ENCODE measurements around the gene LYRM7. TPM values are rescaled to one million over a fixed set of nuclear protein-coding genes. Genes with fewer than 3 reads are reported as not detected.
A peak's percentile ranks its signal among the peaks of the same experiment; 100 is the strongest.

LYRM7 gene
- total and polyA plus RNA-seq, 5 donors from 2014 or later: 4.3 to 6.5 (median 5.1) TPM

GRCh38 chr5:131196331-131196730, 25.6 kb downstream of the LYRM7 start:
- H3K27ac Mint-ChIP-seq: peak overlapping the region in 1 of 3 donors; percentile 11
- H3K27me3 Mint-ChIP-seq: no peaks in the 10 kb centered on the region

GRCh38 chr5:131198625-131199024, 27.9 kb downstream of the LYRM7 start:
- Mint-ChIP-seq H3K36me3 (peaks cover 24% of the 10 kb centered on the region), H3K27me3 (no peaks in the 10 kb centered on the region), H3K9me3 (no peaks in the 10 kb centered on the region), H3K4me3 (no peak overlapping the region), H3K4me1 (peaks cover 0 to 9% (median 6%) of the 10 kb centered on the region in 4 donors), H3K27ac (no peak overlapping the region)
- DNase-seq (no peak), ATAC-seq (ENCODE audit: low read depth in 2 of 2) (no peak)
- Histone ChIP-seq H3K4me3 (ENCODE audit: low read depth, low read length) (no peak overlapping the region), H3K27me3 (ENCODE audit: control insufficient read depth, insufficient read depth, low read length) (no peaks in the 10 kb centered on the region), H3K27ac (ENCODE audit: insufficient read depth, low read length, poor library complexity, severe bottlenecking) (no peak overlapping the region), H3K9me3 (ENCODE audit: control insufficient read depth in 2 of 2, low read length in 2 of 2) (no peaks in the 10 kb centered on the region), H3K36me3 (ENCODE audit: control insufficient read depth, insufficient read depth, low read length) (no peaks in the 10 kb centered on the region), H3K4me1 (ENCODE audit: control insufficient read depth, insufficient read depth, low read length, poor library complexity, severe bottlenecking) (no peaks in the 10 kb centered on the region)

More at GRCh38 chr5:131196331-131196730, 25.6 kb downstream of the LYRM7 start:
- H3K4me3 ChIP-seq (ENCODE audit: low read depth, low read length): no peak overlapping the region
- ATAC-seq (ENCODE audit: low read depth in 2 of 2) (no peak), DNase-seq (no peak)
- peaks cover 4 to 13% (median 7%) of the 10 kb centered on the region in 4 donors for H3K4me1 Mint-ChIP-seq
- no peaks in the 10 kb centered on the region for H3K27me3 ChIP-seq (ENCODE audit: control insufficient read depth, insufficient read depth, low read length)
- H3K9me3 Mint-ChIP-seq: no peaks in the 10 kb centered on the region
- H3K36me3 Mint-ChIP-seq: peaks cover 23% of the 10 kb centered on the region
- H3K9me3 ChIP-seq (ENCODE audit: control insufficient read depth in 2 of 2, low read length in 2 of 2): no peaks in the 10 kb centered on the region
- H3K4me3 Mint-ChIP-seq: no peak overlapping the region
- H3K4me1 ChIP-seq (ENCODE audit: control insufficient read depth, insufficient read depth, low read length, poor library complexity, severe bottlenecking): no peaks in the 10 kb centered on the region
- no peak overlapping the region for H3K27ac ChIP-seq (ENCODE audit: insufficient read depth, low read length, poor library complexity, severe bottlenecking)
- no peaks in the 10 kb centered on the region for H3K36me3 ChIP-seq (ENCODE audit: control insufficient read depth, insufficient read depth, low read length)

DNA sequence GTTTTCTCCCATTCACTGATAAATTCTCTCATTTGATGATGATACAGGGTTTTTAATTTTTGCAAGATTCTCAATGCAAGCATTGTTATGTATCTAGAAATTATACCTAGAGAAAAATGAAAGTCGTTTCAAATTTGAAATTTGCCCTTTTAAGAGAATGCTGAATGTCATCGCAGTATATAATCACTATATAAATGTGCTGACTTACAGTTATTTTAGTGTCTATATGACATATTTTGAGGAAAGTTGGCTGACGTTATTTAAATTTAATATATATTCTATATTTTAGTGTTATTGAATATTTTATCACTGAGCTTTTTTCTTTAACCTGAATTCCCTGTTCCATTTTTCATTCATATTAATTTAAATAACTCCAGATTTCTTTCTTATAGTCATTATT, 29.8 kb downstream of the LYRM7 start:
- peaks cover 21% of the 10 kb centered on the region for H3K36me3 Mint-ChIP-seq
- H3K4me3 Mint-ChIP-seq: no peak overlapping the region
- ATAC-seq (ENCODE audit: low read depth in 2 of 2): no peak
- Histone ChIP-seq H3K36me3 (ENCODE audit: control insufficient read depth, insufficient read depth, low read length) (no peaks in the 10 kb centered on the region), H3K27ac (ENCODE audit: insufficient read depth, low read length, poor library complexity, severe bottlenecking) (no peak overlapping the region), H3K27me3 (ENCODE audit: control insufficient read depth, insufficient read depth, low read length) (no peaks in the 10 kb centered on the region), H3K9me3 (ENCODE audit: control insufficient read depth in 2 of 2, low read length in 2 of 2) (no peaks in the 10 kb centered on the region), H3K4me3 (ENCODE audit: low read depth, low read length) (no peak overlapping the region), H3K4me1 (ENCODE audit: control insufficient read depth, insufficient read depth, low read length, poor library complexity, severe bottlenecking) (no peaks in the 10 kb centered on the region)
- peaks cover under 1 to 5% (median 2%) of the 10 kb centered on the region in 4 donors for H3K4me1 Mint-ChIP-seq
- DNase-seq: no peak
- H3K9me3 Mint-ChIP-seq: no peaks in the 10 kb centered on the region
- no peak overlapping the region for H3K27ac Mint-ChIP-seq
- no peaks in the 10 kb centered on the region for H3K27me3 Mint-ChIP-seq

GRCh38 chr5:131204964-131205363, 34.2 kb downstream of the LYRM7 start:
- no peaks in the 10 kb centered on the region for H3K9me3 Mint-ChIP-seq

DNA sequence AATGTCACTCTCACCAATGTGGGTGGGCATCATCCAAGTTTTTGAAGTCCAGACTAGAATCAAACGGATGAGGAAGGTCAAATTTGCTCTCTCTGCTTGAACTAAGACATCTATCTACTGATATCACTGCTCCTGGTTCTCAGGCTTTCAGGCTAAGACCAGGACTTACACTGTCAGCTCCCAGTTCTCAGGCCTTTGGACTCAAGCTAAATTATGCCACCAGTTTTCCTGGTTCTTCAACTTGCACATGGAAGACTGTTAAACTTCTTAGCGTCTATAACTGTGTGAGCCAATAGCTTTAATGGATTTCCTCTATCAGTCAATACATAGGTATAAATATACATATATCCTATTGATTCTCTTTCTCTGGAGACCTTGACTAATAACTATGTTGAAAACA, 35.3 kb downstream of the LYRM7 start:
- Histone ChIP-seq H3K27me3 (ENCODE audit: control insufficient read depth, insufficient read depth, low read length) (no peaks in the 10 kb centered on the region), H3K36me3 (ENCODE audit: control insufficient read depth, insufficient read depth, low read length) (no peaks in the 10 kb centered on the region), H3K9me3 (ENCODE audit: control insufficient read depth in 2 of 2, low read length in 2 of 2) (no peaks in the 10 kb centered on the region), H3K27ac (ENCODE audit: insufficient read depth, low read length, poor library complexity, severe bottlenecking) (no peak overlapping the region), H3K4me1 (ENCODE audit: control insufficient read depth, insufficient read depth, low read length, poor library complexity, severe bottlenecking) (peaks cover 28% of the 10 kb centered on the region), H3K4me3 (ENCODE audit: low read depth, low read length) (no peak overlapping the region)
- Mint-ChIP-seq H3K36me3 (peaks cover 6% of the 10 kb centered on the region), H3K27ac (peak overlapping the region in 1 of 3 donors; percentile 1), H3K9me3 (no peaks in the 10 kb centered on the region), H3K4me3 (no peak overlapping the region), H3K4me1 (peaks cover 24 to 36% (median 26%) of the 10 kb centered on the region in 4 donors), H3K27me3 (no peaks in the 10 kb centered on the region)
- ATAC-seq (ENCODE audit: low read depth in 2 of 2) (no peak), DNase-seq (no peak)

More at GRCh38 chr5:131204964-131205363, 34.2 kb downstream of the LYRM7 start:
- H3K27ac Mint-ChIP-seq: no peak overlapping the region
- no peak overlapping the region for H3K4me3 Mint-ChIP-seq
- DNase-seq (no peak), ATAC-seq (ENCODE audit: low read depth in 2 of 2) (no peak)
- H3K36me3 Mint-ChIP-seq: peaks cover 11% of the 10 kb centered on the region
- Histone ChIP-seq H3K4me3 (ENCODE audit: low read depth, low read length) (no peak overlapping the region), H3K27ac (ENCODE audit: insufficient read depth, low read length, poor library complexity, severe bottlenecking) (no peak overlapping the region), H3K9me3 (ENCODE audit: control insufficient read depth in 2 of 2, low read length in 2 of 2) (no peaks in the 10 kb centered on the region), H3K36me3 (ENCODE audit: control insufficient read depth, insufficient read depth, low read length) (no peaks in the 10 kb centered on the region), H3K4me1 (ENCODE audit: control insufficient read depth, insufficient read depth, low read length, poor library complexity, severe bottlenecking) (peaks cover 17% of the 10 kb centered on the region), H3K27me3 (ENCODE audit: control insufficient read depth, insufficient read depth, low read length) (no peaks in the 10 kb centered on the region)
- peaks cover 17 to 25% (median 19%) of the 10 kb centered on the region in 4 donors for H3K4me1 Mint-ChIP-seq
- no peaks in the 10 kb centered on the region for H3K27me3 Mint-ChIP-seq

DNA sequence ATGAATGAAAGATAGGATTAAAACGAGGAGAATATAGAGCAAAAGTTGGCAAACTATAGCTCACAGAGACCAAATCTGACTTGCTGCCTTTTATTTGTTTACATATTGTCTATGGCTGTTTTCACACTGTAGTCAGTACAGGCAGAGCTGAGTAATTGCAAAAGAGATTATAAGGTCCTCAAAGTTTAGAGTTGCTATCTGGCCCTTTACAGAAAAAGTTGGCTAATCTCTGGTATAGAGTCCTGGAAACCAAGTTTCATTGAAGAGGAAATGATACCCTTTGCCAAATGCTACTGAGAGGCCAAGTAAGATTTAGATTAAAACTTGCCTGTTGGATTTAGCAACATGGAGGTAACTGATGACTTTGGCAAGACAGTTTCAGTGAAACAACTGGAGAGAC, 36.0 kb downstream of the LYRM7 start:
- Mint-ChIP-seq H3K4me1 (peaks cover 24 to 41% (median 28%) of the 10 kb centered on the region in 4 donors), H3K27me3 (no peaks in the 10 kb centered on the region), H3K4me3 (no peak overlapping the region), H3K36me3 (peaks cover 6% of the 10 kb centered on the region), H3K27ac (peak overlapping the region in 2 of 3 donors; percentile 1 to 11), H3K9me3 (no peaks in the 10 kb centered on the region)
- no peak overlapping the region for H3K27ac ChIP-seq (ENCODE audit: insufficient read depth, low read length, poor library complexity, severe bottlenecking)
- no peak overlapping the region for H3K4me3 ChIP-seq (ENCODE audit: low read depth, low read length)
- DNase-seq: no peak
- no peaks in the 10 kb centered on the region for H3K36me3 ChIP-seq (ENCODE audit: control insufficient read depth, insufficient read depth, low read length)
- H3K27me3 ChIP-seq (ENCODE audit: control insufficient read depth, insufficient read depth, low read length): no peaks in the 10 kb centered on the region
- no peaks in the 10 kb centered on the region for H3K9me3 ChIP-seq (ENCODE audit: control insufficient read depth in 2 of 2, low read length in 2 of 2)
- peaks cover 28% of the 10 kb centered on the region for H3K4me1 ChIP-seq (ENCODE audit: control insufficient read depth, insufficient read depth, low read length, poor library complexity, severe bottlenecking)
- no peak for ATAC-seq (ENCODE audit: low read depth in 2 of 2)

DNA sequence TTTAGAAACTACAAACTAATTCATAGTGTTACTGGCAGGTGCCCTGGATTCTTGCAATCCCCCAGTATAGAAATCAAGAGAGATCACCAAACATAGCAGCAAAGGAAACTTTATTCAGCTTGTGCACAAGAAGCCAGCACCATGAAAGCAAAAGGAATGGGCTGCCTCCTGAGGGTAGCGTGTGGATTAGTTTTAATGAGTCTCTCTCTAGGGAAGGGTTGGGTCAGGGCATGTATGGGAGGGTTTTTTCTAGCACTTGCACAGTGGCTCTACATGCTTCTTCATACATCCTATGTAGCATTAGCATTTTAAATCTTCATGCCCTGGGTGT, 38.4 kb downstream of the LYRM7 start:
- H3K9me3 Mint-ChIP-seq: no peaks in the 10 kb centered on the region
- DNase-seq (no peak), ATAC-seq (ENCODE audit: low read depth in 2 of 2) (no peak)
- peak overlapping the region; percentile 56 to 86 (median 66) for H3K4me3 Mint-ChIP-seq
- peak overlapping the region; percentile 81 to 95 (median 88) for H3K27ac Mint-ChIP-seq
- H3K27ac ChIP-seq (ENCODE audit: insufficient read depth, low read length, poor library complexity, severe bottlenecking): peak overlapping the region; percentile 86
- H3K4me1 ChIP-seq (ENCODE audit: control insufficient read depth, insufficient read depth, low read length, poor library complexity, severe bottlenecking): peaks cover 28% of the 10 kb centered on the region
- H3K9me3 ChIP-seq (ENCODE audit: control insufficient read depth in 2 of 2, low read length in 2 of 2): no peaks in the 10 kb centered on the region
- H3K27me3 ChIP-seq (ENCODE audit: control insufficient read depth, insufficient read depth, low read length): no peaks in the 10 kb centered on the region
- H3K36me3 ChIP-seq (ENCODE audit: control insufficient read depth, insufficient read depth, low read length): no peaks in the 10 kb centered on the region
- no peaks in the 10 kb centered on the region for H3K36me3 Mint-ChIP-seq
- H3K27me3 Mint-ChIP-seq: no peaks in the 10 kb centered on the region
- H3K4me3 ChIP-seq (ENCODE audit: low read depth, low read length): peak overlapping the region; percentile 80
- H3K4me1 Mint-ChIP-seq: peaks cover 26 to 49% (median 34%) of the 10 kb centered on the region in 4 donors

- Histone ChIP-seq H3K36me3 (ENCODE audit: control insufficient read depth, insufficient read depth, low read length) (no peaks in the 10 kb centered on the region), H3K4me3 (ENCODE audit: low read depth, low read length) (peak overlapping the region; percentile 80), H3K9me3 (ENCODE audit: control insufficient read depth in 2 of 2, low read length in 2 of 2) (no peaks in the 10 kb centered on the region), H3K27ac (ENCODE audit: insufficient read depth, low read length, poor library complexity, severe bottlenecking) (peak overlapping the region; percentile 86), H3K27me3 (ENCODE audit: control insufficient read depth, insufficient read depth, low read length) (no peaks in the 10 kb centered on the region), H3K4me1 (ENCODE audit: control insufficient read depth, insufficient read depth, low read length, poor library complexity, severe bottlenecking) (peaks cover 28% of the 10 kb centered on the region)
- H3K27ac Mint-ChIP-seq: peak overlapping the region; percentile 81 to 95 (median 88)
- DNase-seq (peak; percentile 32 to 80 (median 70)), ATAC-seq (ENCODE audit: low read depth in 2 of 2) (peak; percentile 75 to 90)
- H3K4me1 Mint-ChIP-seq: peaks cover 26 to 53% (median 34%) of the 10 kb centered on the region in 4 donors
- H3K4me3 Mint-ChIP-seq: peak overlapping the region; percentile 56 to 86 (median 66)
- no peaks in the 10 kb centered on the region for H3K9me3 Mint-ChIP-seq
- H3K36me3 Mint-ChIP-seq: no peaks in the 10 kb centered on the region
- H3K27me3 Mint-ChIP-seq: no peaks in the 10 kb centered on the region
These were observed 38.9 kb downstream of the LYRM7 start for GRCh38 chr5:131209506-131210150.
